ENCODE results near the gene ZNHIT2.

DNA sequence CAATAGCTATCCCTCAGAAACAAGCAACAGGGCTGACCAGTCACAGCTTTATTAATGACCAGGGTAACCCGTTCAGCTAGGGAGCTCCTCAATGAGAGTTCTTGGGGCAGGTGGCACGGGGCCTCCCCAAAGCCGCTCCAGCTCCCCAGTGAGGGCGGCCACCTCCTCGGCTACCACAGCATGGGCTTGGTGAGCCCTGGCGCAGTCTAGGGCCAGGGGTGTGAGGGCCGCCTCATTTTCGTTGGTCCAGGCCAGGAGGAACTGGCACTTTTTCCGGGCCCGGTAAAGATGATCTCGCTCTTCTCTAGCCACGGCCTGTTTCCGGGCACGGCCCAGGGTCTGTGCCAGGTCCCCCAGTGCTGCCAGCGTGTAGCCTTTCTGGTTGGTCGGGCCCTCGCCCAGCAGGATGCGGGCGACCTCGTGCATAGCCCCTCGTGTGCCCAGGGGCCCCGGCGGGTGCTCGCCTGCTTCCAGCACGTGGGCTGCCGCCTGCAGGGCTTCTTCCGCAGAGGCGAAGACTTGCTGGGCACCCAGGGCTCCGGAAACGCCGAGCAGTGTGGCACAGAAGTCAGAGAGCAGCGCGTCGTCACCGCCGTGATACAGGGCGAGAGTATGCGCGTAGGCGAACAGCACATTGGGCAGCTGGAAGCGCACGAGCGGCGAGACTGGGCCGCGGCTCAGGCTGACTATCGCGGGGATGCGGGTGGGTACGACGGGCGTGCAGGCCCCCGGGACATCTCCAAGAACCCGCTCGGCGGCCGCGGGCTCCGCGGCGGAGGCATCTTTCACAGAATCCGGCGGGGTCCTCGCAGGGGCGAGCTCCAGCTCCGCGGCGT lies 913 bp downstream of the ZNHIT2 start:
- TF ChIP-seq, protein P1, sequence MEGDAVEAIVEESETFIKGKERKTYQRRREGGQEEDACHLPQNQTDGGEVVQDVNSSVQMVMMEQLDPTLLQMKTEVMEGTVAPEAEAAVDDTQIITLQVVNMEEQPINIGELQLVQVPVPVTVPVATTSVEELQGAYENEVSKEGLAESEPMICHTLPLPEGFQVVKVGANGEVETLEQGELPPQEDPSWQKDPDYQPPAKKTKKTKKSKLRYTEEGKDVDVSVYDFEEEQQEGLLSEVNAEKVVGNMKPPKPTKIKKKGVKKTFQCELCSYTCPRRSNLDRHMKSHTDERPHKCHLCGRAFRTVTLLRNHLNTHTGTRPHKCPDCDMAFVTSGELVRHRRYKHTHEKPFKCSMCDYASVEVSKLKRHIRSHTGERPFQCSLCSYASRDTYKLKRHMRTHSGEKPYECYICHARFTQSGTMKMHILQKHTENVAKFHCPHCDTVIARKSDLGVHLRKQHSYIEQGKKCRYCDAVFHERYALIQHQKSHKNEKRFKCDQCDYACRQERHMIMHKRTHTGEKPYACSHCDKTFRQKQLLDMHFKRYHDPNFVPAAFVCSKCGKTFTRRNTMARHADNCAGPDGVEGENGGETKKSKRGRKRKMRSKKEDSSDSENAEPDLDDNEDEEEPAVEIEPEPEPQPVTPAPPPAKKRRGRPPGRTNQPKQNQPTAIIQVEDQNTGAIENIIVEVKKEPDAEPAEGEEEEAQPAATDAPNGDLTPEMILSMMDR (IDR thresholded peaks at IDR 0.05), result no peak
- TF ChIP-seq ZFX (IDR thresholded peaks at IDR 0.05; ENCODE audit: borderline replicate concordance), result no peak
